H7 (cell line): ENCODE results near the gene RNF220. TPM values are rescaled to one million over a fixed set of nuclear protein-coding genes. Genes with fewer than 3 reads are reported as not detected.
A peak's percentile ranks its signal among the peaks of the same experiment; 100 is the strongest.

ENCODE experiments used
- DNase-seq: peaks from one replicate; pipeline ENCODE4 v3.0.0; 2012
- H3K27me3 ChIP-seq: 2 replicates; pipeline ENCODE4 v1.6.0; 2011; ENCODE audit warnings: mild to moderate bottlenecking, low read length; ENCODE audit not compliant: control insufficient read depth, insufficient read depth
- H3K36me3 ChIP-seq: replicated peaks from 2 replicates; pipeline ENCODE4 v1.5.1; 2011; ENCODE audit warnings: low read length; ENCODE audit not compliant: control insufficient read depth, insufficient read depth
- H3K4me3 ChIP-seq: 2 replicates; pipeline ENCODE4 v1.5.1; 2011; ENCODE audit warnings: low read depth, mild to moderate bottlenecking, control low read depth, low read length, moderate library complexity; ENCODE audit not compliant: insufficient read depth
- total RNA-seq: library from RNA; depleted of rRNA; stranded (reverse); fragments of >200 nt; shearing (Covaris generic); gene quantifications from 2 replicates; pipeline ENCODE4 v1.2.3, GENCODE V29; 2014

Gene RNF220
- total RNA-seq, 1 experiment from 2014 or later, result 187 TPM

DNA sequence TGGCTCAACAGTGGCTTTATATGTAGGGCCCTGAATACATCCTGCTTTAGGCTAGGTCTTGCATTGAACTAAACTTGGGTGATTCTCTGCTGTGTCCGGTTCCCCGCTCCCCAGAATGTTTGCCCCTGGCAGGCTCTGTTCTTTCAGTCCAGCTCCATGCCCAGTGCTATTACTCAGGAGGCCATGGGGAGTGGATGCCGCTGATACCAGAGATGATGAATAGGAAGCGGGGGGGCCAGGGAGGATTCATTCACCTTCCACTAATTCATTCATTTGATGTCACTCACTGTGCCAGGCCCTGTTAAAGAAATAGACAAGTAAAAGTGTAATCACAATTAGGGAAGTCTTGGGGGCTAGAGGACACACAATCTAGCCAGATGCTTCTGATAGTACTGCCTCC lies 185.4 kb downstream of the RNF220 start:
- Histone ChIP-seq H3K36me3 (no peaks in the 10 kb centered on the region), H3K4me3 (no peak overlapping the region), H3K27me3 (no peaks in the 10 kb centered on the region; the same call in 1 of the 2 replicates)
- no peak for DNase-seq

DNA sequence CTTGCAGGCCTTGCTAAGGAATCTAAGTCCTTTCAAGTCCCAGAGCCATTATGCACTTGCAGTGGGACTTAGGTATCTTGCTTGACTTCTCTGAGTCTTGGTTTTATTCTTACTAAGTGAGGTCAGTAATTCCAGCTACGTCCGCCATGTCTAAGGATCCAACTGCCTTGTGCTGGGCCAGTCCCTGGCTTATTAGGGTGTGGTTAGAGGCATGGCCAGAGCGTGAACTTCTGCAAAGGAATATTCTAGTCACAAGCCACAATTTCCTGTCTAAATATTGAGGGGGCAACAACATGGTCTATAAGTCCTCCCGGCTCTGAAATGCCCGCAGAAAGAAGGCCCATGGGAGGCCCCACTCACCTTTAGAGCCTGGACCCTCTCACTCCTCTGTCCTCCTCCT lies 186.3 kb downstream of the RNF220 start:
- no peaks in the 10 kb centered on the region for H3K36me3 ChIP-seq
- no peak overlapping the region for H3K4me3 ChIP-seq
- H3K27me3 ChIP-seq, result no peaks in the 10 kb centered on the region; the same call in 1 of the 2 replicates
- DNase-seq, result no peak

GRCh38 chr1:44592208-44593145 lies 187.4 kb downstream of the RNF220 start:
- no peak overlapping the region for H3K4me3 ChIP-seq
- peak; percentile 79 for DNase-seq
- no peaks in the 10 kb centered on the region; the same call in 1 of the 2 replicates for H3K27me3 ChIP-seq
- H3K36me3 ChIP-seq, result no peaks in the 10 kb centered on the region

- H3K27me3 ChIP-seq, result no peaks in the 10 kb centered on the region; the same call in 1 of the 2 replicates
Observed at GRCh38 chr1:44594353-44594752, 189.3 kb downstream of the RNF220 start.

GRCh38 chr1:44594871-44595735 lies 190.0 kb downstream of the RNF220 start:
- DNase-seq, result peak; percentile 99
- Histone ChIP-seq H3K4me3 (no peak overlapping the region), H3K27me3 (no peaks in the 10 kb centered on the region), H3K36me3 (no peaks in the 10 kb centered on the region)

More at GRCh38 chr1:44594353-44594752, 189.3 kb downstream of the RNF220 start:
- no peak overlapping the region for H3K4me3 ChIP-seq
- no peaks in the 10 kb centered on the region for H3K36me3 ChIP-seq
- DNase-seq, result no peak

GRCh38 chr1:44596511-44596910 lies 191.5 kb downstream of the RNF220 start:
- no peak for DNase-seq
- Histone ChIP-seq H3K36me3 (no peaks in the 10 kb centered on the region), H3K4me3 (no peak overlapping the region), H3K27me3 (no peaks in the 10 kb centered on the region)

GRCh38 chr1:44598167-44598566 lies 193.1 kb downstream of the RNF220 start:
- no peak for DNase-seq
- H3K36me3 ChIP-seq, result no peaks in the 10 kb centered on the region
- no peaks in the 10 kb centered on the region for H3K27me3 ChIP-seq
- H3K4me3 ChIP-seq, result no peak overlapping the region

DNA sequence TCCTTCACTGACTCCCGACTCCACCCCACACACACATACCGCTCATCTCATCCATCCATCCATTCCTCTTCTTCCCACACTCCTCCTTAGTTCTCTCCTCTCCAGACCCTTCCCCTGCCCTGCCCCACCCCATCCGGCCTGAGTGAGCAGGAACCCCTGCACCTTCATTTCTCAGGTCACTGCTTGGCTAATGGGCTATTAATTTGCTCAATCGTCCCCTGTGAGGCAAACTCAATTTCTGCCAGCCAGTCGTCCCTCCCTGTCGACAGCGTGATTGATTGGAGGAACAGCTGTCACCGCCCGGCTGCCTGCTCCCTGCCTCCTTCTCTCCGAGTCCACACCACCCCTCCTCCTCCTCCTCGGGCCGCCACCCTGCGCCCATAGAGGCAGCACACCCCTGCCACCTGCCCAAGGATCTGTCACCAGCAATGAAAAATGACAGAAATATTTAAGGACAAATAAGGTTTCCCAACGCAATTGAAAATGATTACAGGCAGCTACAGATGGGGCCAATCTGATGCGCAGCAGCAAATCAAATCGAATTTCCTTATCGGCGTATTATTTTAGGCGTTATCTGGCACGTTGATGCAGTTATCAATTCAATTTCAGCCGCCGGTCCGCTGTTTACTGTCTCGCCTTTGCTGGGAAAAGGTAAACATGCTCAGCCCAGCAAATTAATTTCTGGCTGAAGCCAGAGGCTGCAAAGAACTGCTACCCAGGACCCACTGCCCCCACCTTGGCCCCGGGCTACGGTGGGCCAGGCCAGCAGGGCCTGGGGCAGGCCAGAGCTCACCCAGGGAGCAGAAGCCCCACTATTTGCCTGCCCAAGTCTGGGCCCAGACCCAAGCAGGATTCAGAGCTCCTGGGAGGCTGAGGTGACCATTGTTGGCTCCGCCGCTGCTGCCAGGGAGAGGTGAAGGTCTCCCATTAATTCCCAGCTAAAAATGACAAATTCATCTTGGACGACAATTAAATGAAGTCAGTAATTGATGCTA lies 197.9 kb downstream of the RNF220 start:
- no peaks in the 10 kb centered on the region for H3K27me3 ChIP-seq
- DNase-seq, result no peak
- no peak overlapping the region for H3K4me3 ChIP-seq
- H3K36me3 ChIP-seq, result no peaks in the 10 kb centered on the region

DNA sequence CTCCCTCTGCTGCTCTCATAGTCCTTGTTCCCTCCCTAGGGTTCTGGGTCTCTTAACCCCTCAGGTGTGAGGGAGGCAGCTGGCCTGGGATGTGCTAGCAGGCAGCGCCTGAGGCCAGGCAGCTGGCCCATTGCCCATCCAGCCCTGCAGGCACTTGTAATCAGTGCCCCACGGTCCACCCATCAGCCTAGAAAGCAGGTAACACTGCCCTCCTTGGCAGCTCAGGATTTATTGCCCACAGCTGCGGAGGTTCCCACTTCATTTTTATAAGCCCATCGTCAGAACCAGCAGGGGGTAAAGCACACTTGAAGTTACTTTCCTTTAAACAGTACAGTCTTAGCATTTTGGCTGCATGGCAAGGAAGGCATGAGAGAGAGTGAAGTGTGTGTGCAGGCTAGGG lies 198.7 kb downstream of the RNF220 start:
- no peaks in the 10 kb centered on the region for H3K27me3 ChIP-seq
- H3K4me3 ChIP-seq, result no peak overlapping the region
- H3K36me3 ChIP-seq, result no peaks in the 10 kb centered on the region
- no peak for DNase-seq

GRCh38 chr1:44604157-44604955 lies 199.3 kb downstream of the RNF220 start:
- H3K36me3 ChIP-seq, result no peaks in the 10 kb centered on the region
- H3K4me3 ChIP-seq, result no peak overlapping the region
- no peak for DNase-seq
- no peaks in the 10 kb centered on the region for H3K27me3 ChIP-seq

DNA sequence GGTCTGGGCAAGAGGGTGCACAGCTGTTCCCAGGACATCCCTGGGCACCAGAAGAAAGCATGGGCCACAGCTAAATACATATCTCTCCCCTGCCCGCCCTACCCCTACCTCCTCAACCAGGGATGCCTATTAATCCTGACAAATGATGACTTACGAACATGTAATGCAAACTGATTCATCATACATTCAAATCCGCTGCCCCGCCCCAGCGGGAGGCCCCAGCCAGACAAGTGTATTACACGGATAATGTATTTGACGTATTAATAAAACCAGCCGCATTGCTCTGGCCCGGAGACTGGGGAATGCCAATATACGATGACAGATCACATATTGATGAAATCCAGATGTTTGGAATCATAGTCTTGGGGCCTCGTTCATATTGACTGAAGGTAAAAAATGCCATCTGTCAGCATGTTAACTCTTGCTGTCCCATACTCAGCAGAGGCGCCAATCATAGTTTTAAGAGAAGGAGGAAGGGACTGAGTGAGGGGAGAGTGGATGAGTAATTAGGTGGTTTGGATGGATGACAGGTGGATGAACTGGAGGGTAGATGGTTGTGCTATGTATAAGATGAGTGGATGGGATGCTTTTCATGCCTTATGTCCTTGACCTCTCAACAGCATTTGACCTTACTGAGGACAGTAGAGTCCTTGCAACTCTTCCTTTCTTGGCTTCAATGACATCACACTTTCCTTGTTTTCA lies 201.0 kb downstream of the RNF220 start:
- H3K4me3 ChIP-seq, result no peak overlapping the region
- H3K36me3 ChIP-seq, result no peaks in the 10 kb centered on the region
- H3K27me3 ChIP-seq, result no peaks in the 10 kb centered on the region
- DNase-seq, result no peak

- H3K27me3 ChIP-seq, result no peaks in the 10 kb centered on the region
- no peak overlapping the region for H3K4me3 ChIP-seq
- no peaks in the 10 kb centered on the region for H3K36me3 ChIP-seq
- DNase-seq, result no peak
Observed at GRCh38 chr1:44606701-44607281, 201.7 kb downstream of the RNF220 start.
